PC-9 (cell line): ENCODE data around the gene CLTCL1.

Experiments used
- EZH2 ChIP-seq: fragments of 200-600 bp; sonication (generic); IDR thresholded peaks from 2 replicates; pipeline ENCODE4 v1.8.0; 2017; ENCODE audit warnings: antibody characterized with exemption, low read depth
- TF ChIP-seq, protein P1 (sequence below): fragments of 200-600 bp; sonication (generic); conservative IDR thresholded peaks from 2 replicates; pipeline ENCODE4 v1.6.1; 2017; ENCODE audit warnings: mixed run types, antibody characterized with exemption, mild to moderate bottlenecking, moderate library complexity

DNA sequence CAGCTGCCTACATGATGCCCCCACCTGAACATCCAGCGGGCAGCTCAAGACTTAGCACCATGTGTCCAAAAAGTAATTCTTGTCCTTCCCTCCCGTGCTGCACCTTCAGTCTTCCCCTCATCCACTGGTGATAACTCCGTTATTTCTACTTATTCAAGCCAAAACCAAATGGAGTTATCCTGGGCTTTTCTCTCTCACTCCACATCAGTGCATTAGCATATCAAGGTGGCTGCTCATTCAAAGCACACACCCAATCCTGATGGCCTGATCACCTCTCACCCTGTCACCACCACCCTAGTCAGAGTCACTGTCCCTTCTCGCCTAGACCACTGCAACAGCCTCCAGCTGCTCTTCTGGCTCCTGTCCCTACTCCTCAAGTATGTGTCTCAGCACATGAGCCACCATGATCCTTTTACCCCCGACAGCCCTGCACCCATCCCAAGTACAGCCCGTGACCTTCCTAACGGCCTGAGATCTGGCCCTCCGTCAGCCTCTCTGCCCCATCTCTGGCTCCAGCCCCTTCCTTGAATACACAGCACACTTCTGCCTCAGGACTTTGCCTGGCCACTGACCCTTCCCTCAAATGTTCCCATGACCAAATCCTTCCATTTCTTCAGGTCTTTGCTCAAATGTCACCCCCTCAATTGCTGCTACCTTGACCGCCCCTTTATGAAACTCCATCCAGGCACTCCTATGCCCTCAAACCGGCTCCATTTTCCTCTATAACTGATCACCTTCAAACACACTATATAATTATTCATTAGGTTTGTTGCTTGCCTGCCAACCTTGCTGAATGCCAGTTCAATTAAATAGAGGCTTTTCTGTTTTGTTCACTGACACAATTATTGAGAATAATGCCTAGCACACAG lies 93.3 kb downstream of the CLTCL1 start:
- TF ChIP-seq, protein P1, sequence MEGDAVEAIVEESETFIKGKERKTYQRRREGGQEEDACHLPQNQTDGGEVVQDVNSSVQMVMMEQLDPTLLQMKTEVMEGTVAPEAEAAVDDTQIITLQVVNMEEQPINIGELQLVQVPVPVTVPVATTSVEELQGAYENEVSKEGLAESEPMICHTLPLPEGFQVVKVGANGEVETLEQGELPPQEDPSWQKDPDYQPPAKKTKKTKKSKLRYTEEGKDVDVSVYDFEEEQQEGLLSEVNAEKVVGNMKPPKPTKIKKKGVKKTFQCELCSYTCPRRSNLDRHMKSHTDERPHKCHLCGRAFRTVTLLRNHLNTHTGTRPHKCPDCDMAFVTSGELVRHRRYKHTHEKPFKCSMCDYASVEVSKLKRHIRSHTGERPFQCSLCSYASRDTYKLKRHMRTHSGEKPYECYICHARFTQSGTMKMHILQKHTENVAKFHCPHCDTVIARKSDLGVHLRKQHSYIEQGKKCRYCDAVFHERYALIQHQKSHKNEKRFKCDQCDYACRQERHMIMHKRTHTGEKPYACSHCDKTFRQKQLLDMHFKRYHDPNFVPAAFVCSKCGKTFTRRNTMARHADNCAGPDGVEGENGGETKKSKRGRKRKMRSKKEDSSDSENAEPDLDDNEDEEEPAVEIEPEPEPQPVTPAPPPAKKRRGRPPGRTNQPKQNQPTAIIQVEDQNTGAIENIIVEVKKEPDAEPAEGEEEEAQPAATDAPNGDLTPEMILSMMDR = no peak
- no peak for TF ChIP-seq EZH2
